C4-2B (cell line): ENCODE results near the gene MGAT5B.

ENCODE experiments used
- ZFX ChIP-seq: fragments of 450-650 bp; IDR thresholded peaks from 2 replicates; pipeline ENCODE4 v1.6.1; 2017
- TF ChIP-seq, protein P1 (sequence below): fragments of 450-650 bp; conservative IDR thresholded peaks from 2 replicates; pipeline ENCODE4 v1.5.1; 2017; ENCODE audit warnings: mild to moderate bottlenecking

DNA sequence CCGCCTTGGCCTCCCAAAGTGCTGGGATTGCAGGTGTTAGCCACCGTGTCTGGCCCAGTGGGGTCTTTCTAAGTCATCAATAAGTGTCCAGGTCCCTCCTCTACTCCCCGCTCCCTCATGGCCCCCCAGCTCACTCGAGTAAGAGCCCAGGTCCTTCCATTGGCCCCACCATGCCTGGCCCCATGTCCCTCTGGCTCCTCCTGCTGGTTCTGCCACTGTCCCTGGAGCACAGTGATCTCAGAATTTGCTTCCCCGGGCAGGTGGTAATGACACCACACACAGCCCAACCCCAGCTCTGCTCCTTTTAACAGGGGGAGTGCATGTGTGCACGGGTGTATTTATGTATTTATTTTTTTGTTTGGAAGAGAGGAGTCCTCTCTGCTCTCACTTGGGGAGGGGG is 19.6 kb downstream of the MGAT5B start:
- TF ChIP-seq, protein P1, sequence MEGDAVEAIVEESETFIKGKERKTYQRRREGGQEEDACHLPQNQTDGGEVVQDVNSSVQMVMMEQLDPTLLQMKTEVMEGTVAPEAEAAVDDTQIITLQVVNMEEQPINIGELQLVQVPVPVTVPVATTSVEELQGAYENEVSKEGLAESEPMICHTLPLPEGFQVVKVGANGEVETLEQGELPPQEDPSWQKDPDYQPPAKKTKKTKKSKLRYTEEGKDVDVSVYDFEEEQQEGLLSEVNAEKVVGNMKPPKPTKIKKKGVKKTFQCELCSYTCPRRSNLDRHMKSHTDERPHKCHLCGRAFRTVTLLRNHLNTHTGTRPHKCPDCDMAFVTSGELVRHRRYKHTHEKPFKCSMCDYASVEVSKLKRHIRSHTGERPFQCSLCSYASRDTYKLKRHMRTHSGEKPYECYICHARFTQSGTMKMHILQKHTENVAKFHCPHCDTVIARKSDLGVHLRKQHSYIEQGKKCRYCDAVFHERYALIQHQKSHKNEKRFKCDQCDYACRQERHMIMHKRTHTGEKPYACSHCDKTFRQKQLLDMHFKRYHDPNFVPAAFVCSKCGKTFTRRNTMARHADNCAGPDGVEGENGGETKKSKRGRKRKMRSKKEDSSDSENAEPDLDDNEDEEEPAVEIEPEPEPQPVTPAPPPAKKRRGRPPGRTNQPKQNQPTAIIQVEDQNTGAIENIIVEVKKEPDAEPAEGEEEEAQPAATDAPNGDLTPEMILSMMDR = no peak
- no peak for TF ChIP-seq ZFX
